Lung microvascular endothelial cell (primary cell): ENCODE results near the gene SBF2. TPM values are rescaled to one million over a fixed set of nuclear protein-coding genes. Genes with fewer than 3 reads are reported as not detected.
"Not testable (repeated sequence)": the region's sequence is repeated elsewhere in the genome, so short reads cannot be mapped to it uniquely, and the experiment has no call there.

ENCODE experiments used
- DNase-seq, 2 donors: peaks; one replicate each; pipeline versions ENCODE4 v3.0.0 to v3.0.0-alpha.2; 2010; ENCODE audit warnings: low read depth in 2 of 2
- total RNA-seq: library from RNA; depleted of rRNA; stranded (reverse); fragments of >200 nt; gene quantifications from 2 replicates; pipeline ENCODE4 v1.2.1, GENCODE V29; 2014

SBF2 gene
- total RNA-seq, 1 donor from 2014 or later, result 50.8 TPM

DNA sequence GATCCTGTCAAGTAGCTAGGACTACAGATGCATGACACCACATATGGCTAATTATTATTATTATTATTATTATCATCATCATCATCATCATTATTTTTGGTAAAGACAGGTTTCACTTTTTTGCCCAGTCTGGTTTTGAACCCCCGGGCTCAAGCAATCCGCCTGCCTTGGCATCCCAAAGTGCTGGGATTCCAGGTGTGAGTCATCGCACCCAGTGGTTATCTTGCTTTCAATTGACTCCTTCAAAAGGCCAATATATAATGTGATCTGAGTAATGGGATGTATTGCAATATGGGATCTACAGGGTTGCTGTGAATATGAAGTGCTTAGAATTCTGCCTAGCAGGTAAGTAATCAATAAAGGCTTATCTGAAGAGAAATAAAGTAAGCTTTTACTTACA is 221.2 kb downstream of the SBF2 start:
- DNase-seq, result peak in 1 of 2 donors; percentile 9

- DNase-seq, result peak in 1 of 2 donors; percentile 20
These were observed 221.9 kb downstream of the SBF2 start for GRCh38 chr11:10072142-10072541.

- DNase-seq, result no peak
These were observed 226.3 kb downstream of the SBF2 start for GRCh38 chr11:10067629-10068300.

DNA sequence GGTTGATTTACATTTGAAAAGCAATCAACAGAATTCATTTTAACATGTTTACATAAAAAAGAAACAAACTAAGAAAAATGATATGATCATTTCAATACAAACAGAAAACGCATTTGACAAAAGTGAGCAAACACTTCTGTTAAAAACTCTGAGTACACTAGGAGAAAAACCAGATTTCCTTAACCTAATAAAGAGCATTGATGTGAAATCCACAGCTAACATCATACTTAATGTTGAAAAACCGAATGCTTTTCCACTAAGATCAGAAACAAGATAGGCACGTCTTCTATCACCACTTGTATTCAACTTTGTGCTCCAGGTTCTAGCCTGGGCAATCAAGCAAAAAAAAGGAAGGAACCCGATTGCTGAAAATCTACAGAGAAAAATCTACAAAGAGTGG is 227.6 kb downstream of the SBF2 start:
- no peak for DNase-seq

DNA sequence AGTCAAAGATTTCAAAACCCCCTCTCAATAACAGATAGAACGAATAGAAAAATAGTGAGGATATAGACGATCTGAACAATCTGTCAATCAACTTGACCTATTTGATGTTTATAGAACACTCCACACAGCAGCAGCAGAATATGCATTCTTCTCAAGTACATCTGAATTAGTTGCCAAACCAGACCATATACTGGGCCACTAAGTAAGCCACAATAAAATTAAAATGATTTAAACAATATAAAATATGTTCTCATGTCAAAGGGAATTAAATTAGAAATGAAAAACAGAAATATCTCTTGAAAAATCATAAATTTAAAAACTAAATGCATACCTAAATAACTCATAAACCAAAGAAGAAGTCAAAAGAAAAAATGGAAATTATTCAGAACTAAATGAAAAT is 229.2 kb downstream of the SBF2 start:
- no peak for DNase-seq

GRCh38 chr11:10058356-10058755 is 235.7 kb downstream of the SBF2 start:
- DNase-seq, result peak in 1 of 2 donors; percentile 5

DNA sequence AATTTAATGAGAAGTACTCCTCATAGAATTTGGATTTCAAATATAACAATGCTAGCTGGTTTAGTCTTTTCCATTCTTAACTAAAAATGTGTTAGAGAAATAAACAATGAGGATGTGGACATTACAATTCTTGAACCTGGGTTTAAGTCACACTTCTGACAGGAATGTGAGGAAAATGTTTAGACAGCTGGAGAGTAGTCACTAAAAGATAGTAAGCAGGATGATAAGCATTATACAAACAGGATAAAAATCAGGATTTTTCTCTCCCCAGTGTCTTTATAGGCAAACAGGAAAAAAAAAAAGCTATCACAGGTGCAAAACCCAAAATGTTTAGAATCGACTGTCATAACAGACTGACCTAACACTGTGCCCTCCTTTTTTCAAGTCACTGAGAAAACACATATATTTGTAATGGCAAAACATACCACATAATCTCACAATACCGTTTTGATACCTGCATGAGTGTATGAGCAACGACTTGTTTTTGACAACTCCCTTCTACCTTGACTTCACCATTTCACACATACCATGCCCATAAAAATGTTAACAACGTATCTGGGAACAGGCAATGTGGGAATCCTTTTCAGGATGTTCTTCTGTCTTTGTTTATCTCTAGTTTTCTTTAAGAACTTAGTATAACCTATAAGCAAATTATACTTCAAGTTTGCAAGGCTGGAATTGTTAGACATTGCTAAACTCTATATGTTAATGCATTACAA is 242.0 kb downstream of the SBF2 start:
- DNase-seq, result peak; percentile 4 to 9

DNA sequence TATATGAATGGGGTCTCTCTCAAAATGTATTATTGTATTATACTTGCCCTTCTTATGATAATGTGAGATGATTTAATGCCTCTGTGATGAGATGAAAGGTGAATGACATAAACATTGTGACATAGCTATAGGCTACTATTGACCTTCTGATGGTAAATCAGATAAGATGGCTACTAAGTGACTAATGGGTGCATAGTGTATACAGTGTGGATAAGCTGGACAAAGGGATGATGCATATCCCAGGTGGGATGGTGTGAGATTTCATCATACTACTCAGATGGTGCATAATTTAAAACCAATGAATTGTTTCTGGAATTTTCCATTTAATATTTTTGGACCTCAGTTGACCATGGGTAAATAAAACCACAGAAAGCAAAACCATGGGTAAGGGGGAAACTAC is 243.5 kb downstream of the SBF2 start:
- DNase-seq, result peak in 1 of 2 donors; percentile 25

DNA sequence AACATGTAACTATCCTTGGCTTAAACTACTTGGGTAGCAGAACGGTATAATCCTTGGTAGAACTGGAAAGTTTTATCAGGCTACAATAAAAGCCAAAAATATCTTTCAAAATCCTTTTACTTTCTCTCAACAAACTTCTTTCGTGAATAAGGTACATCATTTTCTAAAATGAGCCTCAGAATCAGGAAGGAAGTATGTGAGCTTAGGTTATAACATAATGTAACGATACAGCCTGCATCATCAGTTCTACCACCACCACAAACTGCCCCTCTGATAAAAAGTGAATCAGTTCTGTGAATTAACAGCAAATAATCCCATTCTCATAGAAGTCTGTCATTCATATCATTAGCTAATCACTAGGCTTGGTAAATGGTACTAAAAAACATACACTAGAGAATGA is 244.3 kb downstream of the SBF2 start:
- no peak for DNase-seq

GRCh38 chr11:10048350-10048749 is 245.7 kb downstream of the SBF2 start:
- DNase-seq, result no peak

DNA sequence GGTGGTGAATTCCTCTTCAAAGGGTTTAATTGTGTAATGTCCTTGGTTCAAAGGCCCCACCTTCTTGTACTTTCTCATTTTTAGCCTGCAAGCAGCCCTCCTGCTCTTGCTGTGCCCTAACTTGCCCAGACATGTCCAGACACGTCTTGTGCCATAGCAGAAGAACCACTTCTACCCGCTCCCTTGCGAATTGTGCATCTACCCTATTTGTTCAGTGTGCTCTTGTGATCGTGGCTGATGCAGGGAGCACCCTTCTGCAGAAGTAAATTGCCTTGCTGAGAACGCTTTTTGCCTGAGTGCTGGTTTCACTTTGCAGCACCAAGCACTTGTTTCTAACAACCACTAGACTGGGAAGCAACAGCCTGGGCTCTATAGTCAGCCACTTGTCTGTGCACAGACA is 249.4 kb downstream of the SBF2 start:
- DNase-seq, result peak; percentile 5 to 23

- peak in 1 of 2 donors; percentile 20 for DNase-seq
These were observed 251.3 kb downstream of the SBF2 start for GRCh38 chr11:10042699-10043098.

- no peak for DNase-seq
These were observed 252.1 kb downstream of the SBF2 start for GRCh38 chr11:10041748-10042446.

DNA sequence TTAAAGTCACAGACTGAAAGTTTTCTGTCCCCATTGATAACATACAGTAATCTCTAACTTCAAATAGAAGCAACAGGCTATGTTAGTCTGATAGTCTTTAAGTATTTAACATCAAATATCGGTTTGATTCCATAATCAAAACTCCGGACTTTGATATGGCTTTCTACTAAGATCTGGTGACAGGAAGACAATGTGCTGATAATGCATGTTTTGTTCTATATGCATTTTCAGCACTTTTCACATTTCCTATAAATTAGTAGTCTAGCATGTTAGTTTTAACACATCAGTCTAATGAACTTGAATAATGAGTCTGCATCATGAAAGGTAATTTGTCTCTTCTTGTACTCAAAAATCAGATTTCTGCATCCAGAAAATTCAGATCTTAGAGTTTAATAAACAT is 252.7 kb downstream of the SBF2 start:
- no peak for DNase-seq

DNA sequence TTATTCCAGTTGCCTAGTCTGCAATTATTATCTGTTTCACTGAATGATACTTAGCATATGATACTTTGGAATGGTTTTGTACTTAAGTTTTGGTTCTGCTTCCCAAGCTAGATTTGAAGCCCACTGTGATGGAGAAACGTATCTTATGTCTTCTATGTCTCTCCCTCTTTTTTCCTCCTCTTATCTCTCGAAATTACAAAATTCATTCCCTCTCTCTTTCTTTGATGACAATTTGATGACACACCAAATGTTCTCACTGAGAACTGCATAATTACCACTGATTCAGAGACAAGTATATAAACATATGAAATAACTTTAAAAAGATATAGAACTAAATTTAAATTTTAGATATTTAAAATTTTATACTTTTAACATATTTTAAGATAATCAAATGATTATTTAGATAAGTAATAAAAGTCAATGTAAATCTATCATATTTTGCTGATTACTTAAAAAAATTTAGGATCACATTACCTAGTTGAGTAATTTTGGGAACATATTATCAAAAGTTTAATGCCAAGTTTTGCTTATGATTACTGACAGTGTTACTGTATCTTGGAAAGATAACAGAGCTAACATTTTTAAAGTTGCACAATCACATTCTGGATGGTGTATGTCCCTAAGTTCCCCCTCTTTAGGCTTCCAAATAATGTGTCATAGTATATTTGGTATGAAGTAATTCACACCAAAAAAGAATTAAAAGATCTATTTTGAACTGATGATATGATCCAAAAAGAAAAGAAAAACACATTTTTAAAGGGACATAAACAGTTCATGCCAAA is 255.3 kb downstream of the SBF2 start:
- DNase-seq, result peak in 1 of 2 donors; percentile 13

DNA sequence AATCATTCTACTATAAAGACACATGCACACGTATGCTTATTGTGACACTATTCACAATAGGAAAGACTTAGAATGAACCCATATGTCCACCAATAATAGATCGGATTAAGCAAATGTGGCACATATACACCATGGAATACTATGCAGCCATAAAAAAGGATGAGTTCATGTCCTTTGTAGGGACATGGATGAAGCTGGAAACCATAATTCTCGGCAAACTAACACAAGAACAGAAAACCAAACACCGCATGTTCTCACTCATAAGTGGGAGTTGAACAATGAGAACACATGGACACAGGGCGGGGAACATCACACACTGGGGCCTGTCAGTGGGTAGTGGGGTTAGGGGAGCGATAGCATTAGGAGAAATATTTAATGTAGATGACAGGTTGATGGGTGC is 258.1 kb downstream of the SBF2 start:
- DNase-seq, result not testable (repeated sequence)

DNA sequence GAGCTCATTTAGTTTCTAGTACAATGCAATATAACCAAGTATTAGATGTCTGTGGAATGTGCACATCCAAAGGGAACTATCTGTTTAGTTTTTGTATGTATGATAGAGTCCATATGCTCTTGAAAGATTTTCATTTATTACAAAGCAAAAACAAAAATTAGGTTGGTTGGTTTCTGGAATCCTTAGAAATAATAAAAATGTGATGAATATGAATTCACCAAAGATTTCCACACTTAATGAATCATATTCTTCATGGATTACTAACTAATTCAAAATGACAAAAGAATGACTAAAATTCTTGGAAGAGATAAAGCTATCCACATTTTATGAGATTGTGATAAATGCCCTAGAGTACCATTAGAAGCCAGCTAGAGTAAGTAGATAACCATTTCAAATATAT is 261.1 kb downstream of the SBF2 start:
- no peak for DNase-seq

GRCh38 chr11:10030122-10030490 is 263.9 kb downstream of the SBF2 start:
- no peak for DNase-seq

DNA sequence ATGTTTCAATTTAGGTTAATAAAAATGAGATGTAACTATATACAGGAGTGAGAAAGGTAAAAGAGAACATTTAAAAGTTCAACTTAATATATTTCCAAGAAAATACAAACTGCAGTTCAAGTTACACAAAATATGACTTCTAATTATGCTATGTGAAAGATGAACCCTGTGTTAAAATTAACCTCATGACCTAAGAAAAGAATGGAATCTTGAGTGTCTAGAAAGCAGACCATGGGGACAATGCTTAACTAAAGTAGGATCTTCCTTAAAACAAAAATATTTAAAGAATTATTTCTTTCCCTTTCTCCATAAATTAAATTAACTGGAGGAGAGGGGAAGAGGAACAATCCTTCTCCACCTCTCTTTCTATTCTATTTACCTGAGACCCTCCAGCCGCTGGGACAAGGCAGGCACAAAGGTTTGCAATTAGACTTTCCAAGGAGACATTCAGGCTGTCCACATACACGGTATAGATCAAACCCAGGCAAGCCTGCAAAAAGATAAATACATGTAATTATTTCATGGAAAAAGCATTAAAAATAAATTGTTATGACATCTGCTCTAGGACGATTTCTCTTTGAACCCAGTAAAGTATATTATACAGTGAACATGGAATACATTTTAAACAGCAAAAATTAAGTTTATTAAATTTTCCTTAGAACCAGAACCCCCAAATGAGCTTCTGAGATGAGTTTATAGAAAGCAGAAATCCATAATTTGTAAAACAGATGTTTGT is 264.5 kb downstream of the SBF2 start:
- DNase-seq, result no peak

DNA sequence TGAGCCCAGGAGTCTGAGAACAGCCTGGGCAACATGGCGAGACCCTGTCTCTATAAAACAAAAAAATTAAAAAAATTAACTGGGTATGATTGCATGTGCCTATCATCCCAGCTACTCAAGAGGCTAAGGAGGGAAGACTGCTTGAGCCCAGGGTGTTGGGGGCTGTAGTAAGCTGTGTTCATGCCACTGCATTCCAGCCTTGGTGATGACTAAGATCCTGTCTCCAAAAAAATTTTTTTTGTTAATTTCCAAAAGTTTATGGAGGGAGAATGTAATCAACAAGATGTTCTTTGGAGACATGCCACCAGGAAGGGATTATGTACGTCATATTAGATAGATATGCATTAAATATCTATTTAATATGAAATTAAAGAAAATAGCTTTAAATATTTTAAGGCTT is 267.5 kb downstream of the SBF2 start:
- peak; percentile 33 to 68 for DNase-seq

- no peak for DNase-seq
These were observed 270.8 kb downstream of the SBF2 start for GRCh38 chr11:10023212-10023611.
